GM19238 (cell line): ENCODE results near the gene PWWP2B.
A peak's percentile ranks its signal among the peaks of the same experiment; 100 is the strongest.

ENCODE experiments used
- DNase-seq: peaks from one replicate; pipeline ENCODE4 v3.0.0; 2011; ENCODE audit warnings: low spot score; ENCODE audit not compliant: insufficient read length

The PWWP2B gene

DNA sequence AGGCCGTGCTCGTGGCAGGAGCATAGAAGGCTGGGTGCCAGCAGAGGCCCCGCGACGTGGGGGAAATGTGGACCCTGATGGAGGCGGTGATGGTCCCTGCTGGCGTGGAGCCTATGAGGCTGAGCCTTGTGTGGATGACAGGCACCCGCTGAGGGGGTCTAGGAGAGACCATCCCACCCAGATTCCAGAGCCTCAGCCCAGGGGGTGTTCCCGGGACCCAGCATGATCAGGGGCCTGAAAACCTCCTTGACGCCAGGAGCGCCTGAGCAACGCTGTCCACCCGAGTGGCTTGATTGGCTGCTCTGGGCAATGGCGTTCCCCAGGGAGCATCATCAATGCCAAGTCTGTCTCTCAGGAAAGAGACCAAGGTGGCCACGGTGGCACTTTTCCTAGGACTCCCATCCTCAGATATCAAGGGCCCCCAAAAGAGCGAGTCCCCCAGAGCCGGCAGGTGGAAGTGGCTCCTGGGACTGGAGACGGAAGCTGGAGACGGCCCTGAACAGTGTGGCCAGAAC lies 61.1 kb downstream of the PWWP2B start:
- no peak for DNase-seq

DNA sequence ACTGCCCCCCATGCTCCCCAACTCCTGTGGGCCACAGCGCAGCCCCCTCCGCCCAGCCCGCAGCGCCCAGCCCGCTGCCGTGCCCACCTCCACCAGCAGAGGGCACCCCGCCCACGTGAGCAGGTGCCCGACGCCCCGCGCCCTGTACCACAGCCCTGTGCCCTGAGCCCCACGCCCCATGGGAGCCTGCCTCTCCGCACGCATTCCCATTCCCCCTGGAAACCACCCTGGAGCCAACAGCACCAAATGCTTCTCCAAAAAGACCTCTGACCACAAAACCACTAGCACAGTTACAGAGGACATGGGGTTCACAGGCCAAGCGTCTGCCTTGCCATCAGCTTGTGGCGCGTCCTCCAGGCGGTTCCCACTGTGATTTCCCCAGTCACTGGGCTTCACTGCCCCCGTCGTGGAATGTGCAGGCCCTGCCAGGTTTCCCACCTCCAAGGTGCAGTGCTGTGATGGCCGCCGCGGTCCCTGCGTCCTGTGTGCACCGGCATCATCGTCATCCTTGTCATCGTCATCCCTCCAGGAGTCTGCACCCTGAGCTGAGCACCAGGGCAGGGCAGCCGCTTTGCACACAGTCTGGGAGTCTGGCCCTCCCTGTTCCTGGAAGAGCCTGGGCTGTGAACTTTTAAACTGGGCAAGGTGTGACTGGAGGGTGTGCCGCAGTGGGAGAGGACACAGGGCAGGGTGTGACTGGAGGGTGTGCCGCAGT lies 61.7 kb downstream of the PWWP2B start:
- peak; percentile 77 for DNase-seq

DNA sequence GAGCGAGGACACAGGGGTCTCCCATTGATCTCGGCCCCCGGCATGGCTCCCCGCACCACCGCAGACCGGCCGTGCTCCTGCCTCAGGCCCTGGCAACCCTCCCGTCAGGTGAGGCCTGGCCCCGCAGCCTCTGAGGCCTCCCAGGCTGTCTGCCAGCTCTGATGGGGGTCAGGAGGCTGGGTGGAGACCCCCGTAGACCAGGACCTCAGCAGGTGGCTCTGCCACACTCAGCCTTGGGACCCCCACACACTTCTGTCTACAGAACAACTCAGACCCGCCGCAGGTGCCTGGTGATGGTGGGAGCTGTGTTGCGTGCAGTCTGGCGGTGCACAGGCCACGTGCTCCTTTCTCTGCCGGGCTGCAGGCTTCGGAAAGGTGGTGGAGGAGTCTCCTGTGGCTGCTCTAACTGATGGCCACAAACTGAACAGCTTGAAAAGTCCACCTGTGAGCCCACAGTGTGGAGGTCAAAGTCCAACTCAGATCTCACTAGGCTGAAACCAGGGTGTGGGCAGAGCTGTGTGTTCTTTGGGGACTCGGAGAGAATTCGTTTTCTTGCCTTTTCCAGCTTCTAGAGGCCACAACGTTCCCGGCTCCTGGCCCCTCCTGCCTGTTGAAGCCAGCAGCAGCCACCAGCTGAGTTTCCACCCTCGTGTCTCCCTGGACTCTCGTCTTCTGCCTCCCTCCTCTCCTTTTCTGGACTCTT lies 62.5 kb downstream of the PWWP2B start:
- DNase-seq, result no peak

DNA sequence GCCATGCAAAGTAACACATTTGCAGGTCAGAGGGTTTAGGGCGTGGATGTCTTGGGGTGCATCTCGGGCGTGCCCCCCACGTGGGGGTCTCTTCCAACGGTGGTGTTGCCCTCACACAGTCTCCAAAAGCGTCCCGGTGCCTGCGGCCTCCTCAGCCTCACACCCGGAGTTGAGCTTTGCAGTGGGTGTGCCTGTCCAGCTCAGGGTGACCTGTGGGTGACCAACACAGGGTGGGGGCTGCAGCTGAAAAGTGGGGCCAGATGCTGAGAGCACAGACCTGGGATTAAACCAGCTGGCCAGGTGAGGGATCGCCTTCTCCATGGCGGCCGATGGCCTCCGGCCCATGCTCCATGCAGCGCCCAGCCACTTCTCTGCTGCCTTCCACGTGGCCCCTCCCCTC lies 63.1 kb downstream of the PWWP2B start:
- no peak for DNase-seq

DNA sequence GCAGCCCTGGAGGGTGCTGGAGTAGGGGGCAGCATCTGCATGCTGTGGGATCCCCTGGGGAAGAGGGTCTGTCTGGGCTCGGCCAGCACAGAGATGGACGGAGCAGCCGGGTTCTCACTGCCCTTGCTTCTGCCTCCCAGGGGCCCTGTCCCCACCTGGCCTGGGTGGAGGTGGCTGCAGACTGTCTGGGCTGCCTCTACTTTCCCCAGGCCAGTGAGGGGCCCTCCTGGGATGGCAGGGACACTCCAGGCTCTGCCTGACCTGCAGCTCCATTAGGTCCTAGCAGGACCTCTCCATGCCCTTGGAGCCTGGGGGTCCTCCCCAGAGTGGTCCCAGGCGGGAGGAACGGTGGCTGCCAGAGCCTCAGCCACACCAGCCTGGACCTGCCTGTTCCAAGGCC lies 63.7 kb downstream of the PWWP2B start:
- no peak for DNase-seq

DNA sequence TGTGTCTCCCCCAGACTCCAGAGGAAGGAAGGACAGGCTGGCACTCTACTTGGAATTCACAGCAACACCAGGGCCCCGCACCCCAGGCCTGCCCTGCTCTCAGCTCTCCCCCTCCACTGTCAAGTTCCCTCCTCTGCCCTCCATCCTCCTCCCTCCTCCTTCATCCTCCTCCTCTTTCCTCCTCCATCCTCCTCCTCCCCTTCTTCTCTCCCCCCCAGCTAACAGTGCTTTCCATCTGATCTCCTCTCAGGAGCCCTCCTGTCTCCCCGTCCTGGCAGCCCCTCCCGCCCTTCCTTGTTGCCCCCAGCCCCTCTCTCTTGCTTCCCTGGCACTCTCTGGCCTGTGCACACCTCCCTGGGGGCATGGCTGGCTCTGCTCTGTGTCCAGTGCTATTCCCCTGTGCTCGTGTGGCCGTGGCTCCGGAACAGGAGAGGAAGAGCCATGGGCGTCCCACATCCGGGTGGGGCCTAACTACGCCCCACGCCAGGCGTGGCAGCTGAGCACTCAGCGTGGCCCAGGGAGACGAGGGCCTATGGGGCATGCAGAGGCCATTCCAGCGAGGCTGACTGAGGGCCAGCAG lies 64.2 kb downstream of the PWWP2B start:
- DNase-seq, result no peak

DNA sequence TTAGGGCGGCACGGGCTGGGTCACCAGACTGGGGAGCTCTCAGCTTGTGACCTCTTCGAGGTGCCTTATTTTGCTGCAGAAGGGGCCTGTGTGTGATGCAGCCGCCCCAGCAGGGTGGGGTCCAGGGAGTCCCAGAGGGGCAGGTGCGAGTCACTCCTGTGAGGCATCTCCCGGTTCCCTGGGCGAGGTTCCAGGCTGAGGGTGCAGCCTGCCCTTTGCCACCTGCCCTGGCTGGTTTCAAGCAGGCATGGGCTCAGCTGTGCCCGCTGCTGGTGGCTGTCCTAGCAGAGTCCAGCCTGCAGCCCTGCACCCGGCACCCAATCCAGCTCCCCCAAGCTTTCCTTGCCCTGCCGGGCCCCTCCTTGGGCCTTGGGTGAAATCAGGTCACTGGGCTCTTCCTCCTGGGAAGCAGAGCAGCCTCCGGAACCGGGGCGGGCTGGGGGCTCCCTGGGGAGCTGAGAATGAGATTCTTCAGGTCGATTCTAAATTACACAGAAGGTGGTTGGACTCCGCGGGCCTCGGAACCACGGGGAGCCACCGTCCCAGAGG lies 64.8 kb downstream of the PWWP2B start:
- no peak for DNase-seq

DNA sequence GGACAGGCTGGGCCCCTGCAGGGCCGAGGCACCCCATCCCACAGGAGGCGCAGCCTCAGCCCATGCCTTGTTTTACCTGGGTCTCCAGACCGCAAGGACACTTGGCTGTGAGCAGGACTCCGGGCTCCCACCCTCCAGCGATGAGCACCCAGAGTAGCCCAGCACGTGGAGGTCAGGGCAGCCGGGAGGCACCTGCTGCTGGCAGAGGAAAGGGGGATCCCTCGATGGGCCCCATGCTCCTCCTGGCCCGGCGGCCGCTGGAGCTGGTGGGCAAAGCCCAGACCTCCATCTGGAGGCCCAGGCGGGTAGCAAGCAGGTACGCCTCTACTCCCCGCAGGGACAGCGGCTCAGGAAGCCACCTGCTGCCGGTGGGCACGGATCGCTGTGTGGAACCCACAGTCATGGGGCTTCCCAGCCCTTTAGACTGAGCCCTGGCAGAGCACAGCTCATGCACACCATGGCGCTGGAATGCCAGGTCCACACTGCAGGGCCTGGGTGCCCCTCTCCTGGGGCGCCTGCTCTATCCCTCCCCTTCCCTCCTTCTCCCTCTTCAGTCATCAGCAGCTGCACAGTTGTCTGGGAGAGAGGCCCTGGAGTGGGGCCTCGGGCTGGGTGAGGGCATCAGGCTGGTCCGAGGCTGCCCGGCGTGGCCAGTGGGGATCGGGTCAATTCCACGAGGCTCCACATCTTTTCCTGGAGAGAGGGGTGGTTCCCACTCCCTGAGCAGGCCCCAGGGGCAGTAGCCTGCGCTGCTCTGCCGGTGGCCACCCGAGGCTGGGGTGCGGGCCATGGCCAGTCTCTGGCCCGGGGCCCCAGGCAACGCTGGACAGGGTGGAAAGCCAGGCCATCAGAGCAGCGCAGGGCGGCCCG lies 65.7 kb downstream of the PWWP2B start:
- no peak for DNase-seq

DNA sequence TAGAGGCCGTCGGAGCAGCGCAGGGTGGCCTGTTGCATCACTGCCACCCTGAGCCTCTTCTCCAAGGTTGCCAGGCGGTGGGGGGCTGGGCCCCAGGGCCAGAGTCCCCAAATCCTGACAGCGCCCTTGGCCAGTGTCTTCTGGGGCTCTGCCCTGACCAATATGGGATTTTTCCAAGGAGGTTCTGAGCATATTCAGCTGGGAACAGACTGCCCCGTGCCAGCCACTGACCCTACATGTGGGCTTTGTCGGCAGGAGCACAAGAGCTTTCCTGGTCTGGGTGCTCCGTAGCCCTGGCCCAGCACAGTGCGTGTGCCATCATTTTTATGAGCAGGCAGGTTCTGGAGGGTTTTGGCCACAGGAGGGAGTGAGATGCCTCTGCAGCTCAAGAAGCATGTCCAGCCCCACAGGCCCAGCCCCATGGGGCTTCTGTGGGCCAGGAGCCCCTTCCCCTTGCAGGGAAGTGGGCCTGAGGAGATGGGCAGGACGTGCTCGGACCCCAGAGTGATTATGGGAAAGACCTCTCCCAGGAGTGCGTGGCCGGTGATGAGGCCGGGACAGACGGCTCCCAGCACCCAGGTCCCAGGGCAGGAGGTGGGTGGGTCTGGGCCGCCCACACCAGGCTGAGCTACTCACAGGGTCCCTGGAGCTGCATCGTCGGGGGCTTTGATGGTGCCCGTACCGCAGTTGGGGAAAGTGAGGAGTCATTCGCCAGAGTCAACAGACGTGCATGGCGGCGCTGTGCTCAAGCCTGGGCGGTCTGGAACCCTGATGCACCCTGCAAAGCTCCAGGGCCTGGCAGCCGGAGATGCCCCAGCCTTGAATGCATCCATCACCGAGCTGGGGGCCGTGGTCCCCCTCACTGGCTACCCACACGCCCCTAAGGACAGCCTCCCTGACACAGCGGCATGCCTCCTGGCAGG lies 66.6 kb downstream of the PWWP2B start:
- no peak for DNase-seq

DNA sequence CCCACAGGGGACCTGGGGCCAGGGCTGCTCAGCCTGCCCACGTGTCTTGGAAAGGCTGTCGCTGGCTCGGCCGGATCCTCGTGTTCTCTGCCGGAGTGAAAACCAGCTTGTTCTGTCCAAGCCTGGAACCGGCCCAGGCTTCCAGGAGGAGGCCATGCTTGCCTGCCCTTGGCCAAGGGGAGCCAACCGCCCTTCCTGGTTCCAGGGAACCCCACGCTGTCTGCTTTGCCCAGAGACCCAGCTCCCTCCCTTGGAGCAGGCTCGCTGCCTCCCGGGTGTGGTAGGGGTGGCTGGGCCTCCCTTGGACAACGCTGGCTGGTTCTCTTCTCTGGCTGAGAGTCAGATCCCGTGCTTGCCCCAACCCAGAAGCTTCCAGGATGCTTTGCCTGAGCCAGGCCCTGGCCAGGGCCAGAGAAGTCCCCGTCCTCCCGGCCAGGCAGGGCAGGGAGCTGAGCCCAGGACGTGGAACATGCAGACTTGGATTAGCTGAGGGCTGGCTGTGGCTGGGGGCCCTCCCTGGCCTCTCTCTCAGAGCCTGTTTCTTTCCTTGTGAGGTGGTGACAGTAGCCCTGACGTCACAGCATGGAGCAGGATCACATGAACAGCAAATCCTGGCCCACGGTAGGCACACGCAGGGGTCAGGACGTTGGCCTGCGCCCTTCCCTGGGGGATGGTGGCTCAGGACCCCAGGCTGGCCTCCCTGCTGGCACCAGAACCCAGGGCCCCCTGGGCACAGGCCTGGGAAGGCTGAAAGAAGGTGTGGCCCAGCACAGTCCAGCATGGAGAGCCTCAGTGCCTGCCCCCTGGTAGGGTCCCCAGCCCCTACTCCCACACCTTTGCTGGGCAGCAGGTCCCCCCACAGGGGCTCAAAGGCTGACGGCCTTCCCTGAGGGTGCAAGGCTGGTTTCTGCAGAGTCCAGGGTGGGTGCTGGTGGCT lies 67.5 kb downstream of the PWWP2B start:
- DNase-seq, result no peak

DNA sequence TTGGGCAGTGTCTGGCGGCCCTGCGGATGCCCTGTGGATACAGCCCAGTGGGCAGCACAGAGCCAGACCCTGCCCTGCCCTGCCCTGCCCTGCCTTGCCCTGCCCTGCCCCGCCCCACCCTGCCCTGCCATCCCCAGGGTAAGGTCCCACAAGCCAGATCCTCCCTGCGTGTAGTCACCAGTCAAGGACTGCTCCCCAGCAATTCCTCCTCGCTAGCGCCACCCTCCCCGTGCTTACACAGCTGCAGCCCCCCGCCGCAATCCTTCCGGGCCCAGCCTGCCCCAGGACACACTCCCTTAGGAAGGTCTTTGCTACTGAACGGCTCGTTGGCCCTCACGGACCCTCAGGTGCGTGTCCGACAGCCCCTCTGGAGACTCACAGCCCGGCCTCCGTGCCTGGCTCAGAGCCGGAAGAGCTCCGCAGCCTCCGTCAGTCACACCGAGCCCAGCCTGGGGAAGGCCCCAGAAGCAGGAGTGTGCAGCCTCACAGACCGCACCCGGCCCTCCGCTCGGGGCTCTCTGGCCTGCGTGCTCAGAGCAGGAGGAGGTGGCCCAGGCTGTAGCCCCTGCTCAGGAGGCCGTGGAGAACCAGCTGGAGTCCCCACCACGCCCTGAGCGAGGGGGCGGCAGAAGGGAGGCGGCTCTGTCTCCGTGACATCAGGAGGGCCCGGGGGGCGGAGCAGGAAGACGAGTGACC lies 68.3 kb downstream of the PWWP2B start:
- DNase-seq, result no peak

DNA sequence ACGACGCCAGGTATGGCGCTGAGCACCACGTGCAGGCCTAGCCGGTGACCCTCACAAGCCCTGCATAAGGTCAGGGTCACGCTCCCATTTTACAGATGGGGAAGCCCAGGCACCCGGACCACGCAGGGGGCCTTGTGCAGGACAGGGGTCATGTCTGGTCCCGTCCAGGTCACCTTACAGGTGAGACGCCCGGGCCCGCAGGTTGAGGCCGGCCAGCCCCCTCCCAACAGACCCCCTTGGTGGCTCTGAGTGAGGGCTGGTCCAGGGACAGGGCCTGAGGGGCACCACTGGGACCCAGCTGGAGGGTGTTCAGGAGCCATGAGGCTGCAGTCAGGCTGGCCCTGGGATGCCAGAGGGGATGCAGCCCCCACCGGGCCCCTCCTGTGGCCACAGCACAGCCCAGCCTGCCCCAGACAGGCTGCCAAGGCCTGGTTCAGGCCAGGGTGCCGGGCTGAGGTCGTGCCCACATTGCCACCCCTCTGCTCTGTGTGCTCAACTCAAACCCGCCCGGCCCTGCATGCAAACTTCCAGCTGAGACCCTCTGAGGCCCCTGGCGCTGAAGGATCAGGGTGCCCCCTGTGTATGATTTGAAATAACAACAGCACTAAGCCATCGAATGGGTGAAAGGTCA lies 69.0 kb downstream of the PWWP2B start:
- no peak for DNase-seq

DNA sequence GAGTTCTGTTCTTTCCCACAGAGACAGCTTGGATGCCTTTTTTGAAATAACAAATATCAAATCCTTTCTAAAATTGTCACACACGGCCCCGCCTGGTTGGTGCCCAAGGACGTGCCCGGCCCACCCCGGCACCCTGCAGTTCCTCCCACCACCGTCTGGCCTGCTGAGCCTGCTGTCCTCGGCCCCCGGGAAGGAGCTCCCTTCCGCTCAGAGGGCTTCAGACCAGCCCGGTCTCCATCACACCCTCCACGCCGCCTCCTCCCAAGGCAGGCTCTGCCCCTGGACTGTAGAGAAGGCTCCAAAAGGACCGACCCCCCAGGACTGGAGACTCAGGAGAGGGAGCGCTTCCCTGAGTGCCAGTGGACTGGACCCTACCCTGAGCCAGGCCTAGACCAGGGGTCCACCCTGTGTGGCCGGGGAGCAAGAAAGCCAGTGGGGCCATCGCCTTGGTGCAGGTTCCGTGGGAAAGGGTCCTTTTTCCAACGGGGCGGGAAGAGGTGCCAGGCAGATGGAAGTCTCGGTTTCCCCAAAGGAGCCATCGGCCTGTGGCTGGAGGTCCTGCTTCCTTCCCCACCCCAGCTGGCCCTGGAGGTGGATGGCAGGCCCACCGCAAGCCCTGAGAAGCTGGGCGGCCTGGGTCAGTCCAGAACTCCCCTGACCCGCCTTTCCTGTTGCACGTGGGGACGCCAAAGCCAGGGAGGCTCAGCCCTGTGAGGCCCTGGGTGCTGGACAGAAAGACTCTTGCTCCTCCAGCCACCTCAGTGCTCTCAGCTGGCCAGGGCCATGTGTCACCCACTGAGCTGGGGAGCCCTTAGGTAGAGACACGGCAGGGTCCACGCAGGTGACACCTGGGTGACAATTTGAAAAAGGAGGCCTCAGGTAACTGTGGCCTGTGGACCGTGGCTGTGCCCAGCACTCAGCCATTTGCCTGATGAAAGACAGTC lies 69.8 kb downstream of the PWWP2B start:
- no peak for DNase-seq
